WTC11 (cell line): ENCODE results near the gene RPS6KA5.

ENCODE experiments used
- ATF3 ChIP-seq: sonication (generic); formaldehyde crosslinking; conservative IDR thresholded peaks from 2 replicates; pipeline ENCODE4 v1.8.1; 2022; ENCODE audit warnings: mild to moderate bottlenecking, missing genetic modification reagents
- CREM ChIP-seq: sonication (generic); formaldehyde crosslinking; IDR thresholded peaks from 2 replicates; pipeline ENCODE4 v1.8.1; 2022; ENCODE audit warnings: mild to moderate bottlenecking, missing genetic modification reagents, moderate library complexity
- CTCF ChIP-seq: fragments of 200-600 bp; IDR thresholded peaks from 2 replicates; pipeline ENCODE4 v1.8.0; 2022; ENCODE audit warnings: antibody characterized with exemption
- ETV6 ChIP-seq: sonication (generic); formaldehyde crosslinking; IDR thresholded peaks from 2 replicates; pipeline ENCODE4 v1.8.1; 2022; ENCODE audit warnings: mild to moderate bottlenecking, missing genetic modification reagents
- FOXP1 ChIP-seq: sonication (generic); formaldehyde crosslinking; IDR thresholded peaks from 2 replicates; pipeline ENCODE4 v1.8.0; 2022; ENCODE audit warnings: missing genetic modification reagents, mild to moderate bottlenecking, moderate library complexity, borderline replicate concordance
- JUN ChIP-seq: sonication (generic); formaldehyde crosslinking; IDR thresholded peaks from 2 replicates; pipeline ENCODE4 v1.8.0; 2023; ENCODE audit warnings: mild to moderate bottlenecking, missing genetic modification reagents
- MAX ChIP-seq: sonication (generic); formaldehyde crosslinking; IDR thresholded peaks from 2 replicates; pipeline ENCODE4 v1.8.0; 2022; ENCODE audit warnings: mild to moderate bottlenecking, missing genetic modification reagents
- NFYB ChIP-seq: sonication (generic); formaldehyde crosslinking; conservative IDR thresholded peaks from 2 replicates; pipeline ENCODE4 v1.8.0; 2022; ENCODE audit warnings: low read depth, missing genetic modification reagents
- PREB ChIP-seq: sonication (generic); formaldehyde crosslinking; IDR thresholded peaks from 2 replicates; pipeline ENCODE4 v1.8.1; 2022; ENCODE audit warnings: mild to moderate bottlenecking, missing genetic modification reagents, moderate library complexity, borderline replicate concordance
- STAT6 ChIP-seq: sonication (generic); formaldehyde crosslinking; conservative IDR thresholded peaks from 2 replicates; pipeline ENCODE4 v1.8.1; 2023; ENCODE audit warnings: mild to moderate bottlenecking, low read depth, missing genetic modification reagents, moderate library complexity
- ZBTB43 ChIP-seq: sonication (generic); formaldehyde crosslinking; IDR thresholded peaks from 2 replicates; pipeline ENCODE4 v1.8.1; 2023; ENCODE audit warnings: mild to moderate bottlenecking, missing genetic modification reagents
- TF ChIP-seq, protein P1 (sequence below): sonication (generic); formaldehyde crosslinking; IDR thresholded peaks from 2 replicates; pipeline ENCODE4 v1.8.0; 2023; ENCODE audit warnings: mild to moderate bottlenecking, missing genetic modification reagents
- TF ChIP-seq, protein P2 (sequence below): sonication (generic); formaldehyde crosslinking; IDR thresholded peaks from 2 replicates; pipeline ENCODE4 v1.8.1; 2023; ENCODE audit warnings: mild to moderate bottlenecking, missing genetic modification reagents, borderline replicate concordance

GRCh38 chr14:91040545-91040944, 19.9 kb downstream of the RPS6KA5 start:
- no peak for TF ChIP-seq CTCF
- no peak for TF ChIP-seq STAT6 (CRISPR knock-in tag)
- TF ChIP-seq, protein P1, sequence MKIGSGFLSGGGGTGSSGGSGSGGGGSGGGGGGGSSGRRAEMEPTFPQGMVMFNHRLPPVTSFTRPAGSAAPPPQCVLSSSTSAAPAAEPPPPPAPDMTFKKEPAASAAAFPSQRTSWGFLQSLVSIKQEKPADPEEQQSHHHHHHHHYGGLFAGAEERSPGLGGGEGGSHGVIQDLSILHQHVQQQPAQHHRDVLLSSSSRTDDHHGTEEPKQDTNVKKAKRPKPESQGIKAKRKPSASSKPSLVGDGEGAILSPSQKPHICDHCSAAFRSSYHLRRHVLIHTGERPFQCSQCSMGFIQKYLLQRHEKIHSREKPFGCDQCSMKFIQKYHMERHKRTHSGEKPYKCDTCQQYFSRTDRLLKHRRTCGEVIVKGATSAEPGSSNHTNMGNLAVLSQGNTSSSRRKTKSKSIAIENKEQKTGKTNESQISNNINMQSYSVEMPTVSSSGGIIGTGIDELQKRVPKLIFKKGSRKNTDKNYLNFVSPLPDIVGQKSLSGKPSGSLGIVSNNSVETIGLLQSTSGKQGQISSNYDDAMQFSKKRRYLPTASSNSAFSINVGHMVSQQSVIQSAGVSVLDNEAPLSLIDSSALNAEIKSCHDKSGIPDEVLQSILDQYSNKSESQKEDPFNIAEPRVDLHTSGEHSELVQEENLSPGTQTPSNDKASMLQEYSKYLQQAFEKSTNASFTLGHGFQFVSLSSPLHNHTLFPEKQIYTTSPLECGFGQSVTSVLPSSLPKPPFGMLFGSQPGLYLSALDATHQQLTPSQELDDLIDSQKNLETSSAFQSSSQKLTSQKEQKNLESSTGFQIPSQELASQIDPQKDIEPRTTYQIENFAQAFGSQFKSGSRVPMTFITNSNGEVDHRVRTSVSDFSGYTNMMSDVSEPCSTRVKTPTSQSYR (CRISPR knock-in tag), result no peak
- no peak for TF ChIP-seq CREM (CRISPR knock-in tag)
- TF ChIP-seq MAX (CRISPR knock-in tag), result no peak
- no peak for TF ChIP-seq FOXP1 (CRISPR knock-in tag)
- TF ChIP-seq PREB (CRISPR knock-in tag), result no peak
- no peak for TF ChIP-seq ZBTB43 (CRISPR knock-in tag)
- TF ChIP-seq NFYB, result no peak
- TF ChIP-seq, protein P2, sequence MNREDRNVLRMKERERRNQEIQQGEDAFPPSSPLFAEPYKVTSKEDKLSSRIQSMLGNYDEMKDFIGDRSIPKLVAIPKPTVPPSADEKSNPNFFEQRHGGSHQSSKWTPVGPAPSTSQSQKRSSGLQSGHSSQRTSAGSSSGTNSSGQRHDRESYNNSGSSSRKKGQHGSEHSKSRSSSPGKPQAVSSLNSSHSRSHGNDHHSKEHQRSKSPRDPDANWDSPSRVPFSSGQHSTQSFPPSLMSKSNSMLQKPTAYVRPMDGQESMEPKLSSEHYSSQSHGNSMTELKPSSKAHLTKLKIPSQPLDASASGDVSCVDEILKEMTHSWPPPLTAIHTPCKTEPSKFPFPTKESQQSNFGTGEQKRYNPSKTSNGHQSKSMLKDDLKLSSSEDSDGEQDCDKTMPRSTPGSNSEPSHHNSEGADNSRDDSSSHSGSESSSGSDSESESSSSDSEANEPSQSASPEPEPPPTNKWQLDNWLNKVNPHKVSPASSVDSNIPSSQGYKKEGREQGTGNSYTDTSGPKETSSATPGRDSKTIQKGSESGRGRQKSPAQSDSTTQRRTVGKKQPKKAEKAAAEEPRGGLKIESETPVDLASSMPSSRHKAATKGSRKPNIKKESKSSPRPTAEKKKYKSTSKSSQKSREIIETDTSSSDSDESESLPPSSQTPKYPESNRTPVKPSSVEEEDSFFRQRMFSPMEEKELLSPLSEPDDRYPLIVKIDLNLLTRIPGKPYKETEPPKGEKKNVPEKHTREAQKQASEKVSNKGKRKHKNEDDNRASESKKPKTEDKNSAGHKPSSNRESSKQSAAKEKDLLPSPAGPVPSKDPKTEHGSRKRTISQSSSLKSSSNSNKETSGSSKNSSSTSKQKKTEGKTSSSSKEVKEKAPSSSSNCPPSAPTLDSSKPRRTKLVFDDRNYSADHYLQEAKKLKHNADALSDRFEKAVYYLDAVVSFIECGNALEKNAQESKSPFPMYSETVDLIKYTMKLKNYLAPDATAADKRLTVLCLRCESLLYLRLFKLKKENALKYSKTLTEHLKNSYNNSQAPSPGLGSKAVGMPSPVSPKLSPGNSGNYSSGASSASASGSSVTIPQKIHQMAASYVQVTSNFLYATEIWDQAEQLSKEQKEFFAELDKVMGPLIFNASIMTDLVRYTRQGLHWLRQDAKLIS, result no peak
- no peak for TF ChIP-seq ETV6 (CRISPR knock-in tag)
- TF ChIP-seq ATF3 (CRISPR knock-in tag), result no peak
- no peak for TF ChIP-seq JUN (CRISPR knock-in tag)
